NCI-H748 treated with DMSO at 0.1 percent for 48 hours (cell line): ENCODE measurements around the gene ERC2.

Experiments used
- DNase-seq: peaks from one replicate; lab custom pipeline; 2025; lab: John Stamatoyannopoulos, UW

ERC2 gene

GRCh38 chr3:56253941-56254665 is 214.2 kb downstream of the ERC2 start:
- no peak for DNase-seq

GRCh38 chr3:56251343-56251945 is 216.8 kb downstream of the ERC2 start:
- DNase-seq: peak; percentile 46

GRCh38 chr3:56248021-56248420 is 220.2 kb downstream of the ERC2 start:
- DNase-seq: no peak

GRCh38 chr3:56238299-56238698 is 230.0 kb downstream of the ERC2 start:
- DNase-seq: no peak

GRCh38 chr3:56233742-56234141 is 234.5 kb downstream of the ERC2 start:
- no peak for DNase-seq

GRCh38 chr3:56229311-56229710 is 239.0 kb downstream of the ERC2 start:
- DNase-seq: no peak

GRCh38 chr3:56222866-56223265 is 245.4 kb downstream of the ERC2 start:
- DNase-seq: no peak

GRCh38 chr3:56219894-56220805 is 248.1 kb downstream of the ERC2 start:
- DNase-seq: no peak

- no peak for DNase-seq
These were observed 258.1 kb downstream of the ERC2 start for GRCh38 chr3:56209982-56210751.

- no peak for DNase-seq
These were observed 260.3 kb downstream of the ERC2 start for GRCh38 chr3:56207922-56208321.

- peak; percentile 61 for DNase-seq
These were observed 262.9 kb downstream of the ERC2 start for GRCh38 chr3:56205406-56205805.

- no peak for DNase-seq
These were observed 265.3 kb downstream of the ERC2 start for GRCh38 chr3:56202997-56203396.

GRCh38 chr3:56201407-56201806 is 266.9 kb downstream of the ERC2 start:
- DNase-seq: no peak

- DNase-seq: no peak
These were observed 268.0 kb downstream of the ERC2 start for GRCh38 chr3:56200251-56200650.

GRCh38 chr3:56197991-56198390 is 270.3 kb downstream of the ERC2 start:
- no peak for DNase-seq

GRCh38 chr3:56197259-56197965 is 270.9 kb downstream of the ERC2 start:
- DNase-seq: no peak

GRCh38 chr3:56196700-56197099 is 271.6 kb downstream of the ERC2 start:
- DNase-seq: no peak

- no peak for DNase-seq
These were observed 274.7 kb downstream of the ERC2 start for GRCh38 chr3:56193519-56193918.

GRCh38 chr3:56192001-56192400 is 276.3 kb downstream of the ERC2 start:
- no peak for DNase-seq

GRCh38 chr3:56190771-56191305 is 277.4 kb downstream of the ERC2 start:
- no peak for DNase-seq

- no peak for DNase-seq
These were observed 278.1 kb downstream of the ERC2 start for GRCh38 chr3:56190130-56190529.
